Right ventricle myocardium inferior (tissue), 1 donor: ENCODE measurements around the gene ST6GALNAC2. TPM values are rescaled to one million over a fixed set of nuclear protein-coding genes. Genes with fewer than 3 reads are reported as not detected.
"Not testable (repeated sequence)": the region's sequence is repeated elsewhere in the genome, so short reads cannot be mapped to it uniquely, and the experiment has no call there.

Experiments used
- ATAC-seq: fragments of 200-7000 bp; cut with Tn5 transposase; one replicate; pipeline ENCODE4 v1.9.1; 2020; ENCODE audit warnings: mild to moderate bottlenecking, moderate library complexity
- DNase-seq: peaks from one replicate; pipeline ENCODE4 v3.0.0; 2021; ENCODE audit errors: missing footprints
- intact Hi-C: fragments of 100-400 bp; cut with DNase I; formaldehyde crosslinking; loops from one replicate; pipeline ENCODE4 v1.11.0; 2022
- total RNA-seq: library from RNA; stranded (reverse); fragmentation: NEBNext Ultra II Directional; extraction: Animal tissue kit (Norgen Biotek cat#: 25700); gene quantifications from one replicate; pipeline ENCODE4 v1.2.1, GENCODE V29; 2021
- donor health status: DM: no; HTN: yes; CAD: no; lungs with severe emphysema.

The ST6GALNAC2 gene
- total RNA-seq, 1 donor from 2014 or later, result 5.7 TPM

GRCh38 chr17:76537288-76537577, 48.4 kb downstream of the ST6GALNAC2 start:
- intact Hi-C loops, result no loop called here
- DNase-seq (peak; percentile 80), ATAC-seq (no peak)

- intact Hi-C loops, result no loop called here
Observed at GRCh38 chr17:76536511-76537287, 49.0 kb downstream of the ST6GALNAC2 start.

GRCh38 chr17:76535788-76536510, 49.7 kb downstream of the ST6GALNAC2 start:
- peak; percentile 55 for DNase-seq
- ATAC-seq, result no peak
- intact Hi-C loops, result no loop called here

More at GRCh38 chr17:76536511-76537287, 49.0 kb downstream of the ST6GALNAC2 start:
- DNase-seq (peak; percentile 34), ATAC-seq (no peak)

- DNase-seq, result peak; percentile 57
- no peak for ATAC-seq
Observed at GRCh38 chr17:76534831-76535732, 50.6 kb downstream of the ST6GALNAC2 start.

GRCh38 chr17:76533640-76534359, 51.9 kb downstream of the ST6GALNAC2 start:
- intact Hi-C loops, result not testable (repeated sequence)

More at GRCh38 chr17:76534831-76535732, 50.6 kb downstream of the ST6GALNAC2 start:
- intact Hi-C loops, result no loop called here

GRCh38 chr17:76532072-76532651, 53.5 kb downstream of the ST6GALNAC2 start:
- intact Hi-C loops, result no loop called here
- ATAC-seq, result no peak
- peak; percentile 37 for DNase-seq

More at GRCh38 chr17:76533640-76534359, 51.9 kb downstream of the ST6GALNAC2 start:
- not testable (repeated sequence) for ATAC-seq, DNase-seq

- intact Hi-C loops, result no loop called here
- DNase-seq (peak; percentile 58), ATAC-seq (no peak)
Observed at GRCh38 chr17:76531486-76532038, 54.1 kb downstream of the ST6GALNAC2 start.

- intact Hi-C loops, result no loop called here
- no peak for ATAC-seq
- peak; percentile 68 for DNase-seq
Observed at GRCh38 chr17:76530811-76531485, 54.7 kb downstream of the ST6GALNAC2 start.

- DNase-seq (no peak), ATAC-seq (peak; percentile 65)
- intact Hi-C loops, result no loop called here
Observed at GRCh38 chr17:76530095-76530723, 55.5 kb downstream of the ST6GALNAC2 start.

GRCh38 chr17:76529224-76530094, 56.2 kb downstream of the ST6GALNAC2 start:
- intact Hi-C loops, result no loop called here
- peak; percentile 79 for ATAC-seq
- peak; percentile 95 for DNase-seq

- intact Hi-C loops, result no loop called here
- ATAC-seq, result peak; percentile 47
Observed at GRCh38 chr17:76528528-76529223, 57.0 kb downstream of the ST6GALNAC2 start.

GRCh38 chr17:76528156-76528527, 57.5 kb downstream of the ST6GALNAC2 start:
- intact Hi-C loops, result no loop called here
- ATAC-seq (no peak), DNase-seq (peak; percentile 72)

More at GRCh38 chr17:76528528-76529223, 57.0 kb downstream of the ST6GALNAC2 start:
- peak; percentile 87 for DNase-seq

GRCh38 chr17:76527430-76528111, 58.1 kb downstream of the ST6GALNAC2 start:
- intact Hi-C loops, result no loop called here
- peak; percentile 28 for ATAC-seq
- DNase-seq, result peak; percentile 78

- ATAC-seq, intact Hi-C loops: not testable (repeated sequence)
- peak; percentile 25 for DNase-seq
Observed at GRCh38 chr17:76527016-76527415, 58.6 kb downstream of the ST6GALNAC2 start.

- not testable (repeated sequence) for ATAC-seq
Observed at GRCh38 chr17:76525513-76525833, 60.2 kb downstream of the ST6GALNAC2 start.

More at GRCh38 chr17:76525513-76525833, 60.2 kb downstream of the ST6GALNAC2 start:
- intact Hi-C loops, DNase-seq: not testable (repeated sequence)
